Endothelial cell of umbilical vein (primary cell): ENCODE measurements around the gene PLBD2. TPM values are rescaled to one million over a fixed set of nuclear protein-coding genes. Genes with fewer than 3 reads are reported as not detected.

Experiments
- BruUV-seq: library from RNA; stranded (reverse); fragments of 400-500 nt; replicated peaks from 2 replicates; lab custom pipeline; 2021; lab: Mats Ljungman, UMichigan
- CTCF ChIA-PET: fragments of 300-600, 350-600 bp; sonication (Branson Sonifier 250); formaldehyde crosslinking; loops from one replicate; lab custom pipeline; 2021; ENCODE audit warnings: antibody characterized with exemption, inconsistent platforms; lab: Charles Lee
- POLR2A ChIA-PET: fragments of 300-600, 350-600 bp; sonication (Branson Sonifier 250); formaldehyde crosslinking; loops from one replicate; lab custom pipeline; 2021; ENCODE audit warnings: antibody characterized with exemption, inconsistent platforms; lab: Charles Lee
- DNase-seq: peaks from one replicate; pipeline ENCODE4 v3.0.0-alpha.2; 2011; ENCODE audit warnings: low read depth, low spot score
- FAIRE-seq: peaks from 2 replicates; lab custom pipeline; 2011; peaks lifted over from hg19 to GRCh38; lab: Jason Lieb, UNC
- H2AFZ ChIP-seq: 2 replicates; pipeline ENCODE4 v1.6.0; 2012; ENCODE audit warnings: low read depth, low read length, control low read depth, inconsistent platforms
- H3K27ac ChIP-seq: 2 replicates; pipeline ENCODE4 v1.5.1; 2011; ENCODE audit warnings: low read depth, mild to moderate bottlenecking, control low read depth, low read length, moderate library complexity; ENCODE audit not compliant: insufficient read depth
- H3K27me3 ChIP-seq, 2 experiments: 2 replicates each; pipeline versions ENCODE4 v1.6.0 to v1.6.1; 2011; ENCODE audit warnings: low read length in 2 of 2, mixed read lengths in 1 of 2; ENCODE audit not compliant: control insufficient read depth in 2 of 2, insufficient read depth in 2 of 2
- H3K36me3 ChIP-seq, 2 experiments: 2 replicates in 1 of 2; 3 replicates in 1 of 2; pipeline ENCODE4 v1.5.1; 2011; ENCODE audit warnings: low read length in 2 of 2, mild to moderate bottlenecking in 1 of 2, moderate library complexity in 1 of 2; ENCODE audit not compliant: control insufficient read depth in 2 of 2, insufficient read depth in 2 of 2; ENCODE audit errors: extremely low read depth in 1 of 2
- H3K4me1 ChIP-seq: 3 replicates; pipeline ENCODE4 v1.5.1; 2011; ENCODE audit warnings: mild to moderate bottlenecking, low read length; ENCODE audit not compliant: control insufficient read depth, insufficient read depth; ENCODE audit errors: extremely low read depth
- H3K4me2 ChIP-seq: 2 replicates; pipeline ENCODE4 v1.6.1; 2011; ENCODE audit warnings: low read length, control low read depth, mixed read lengths; ENCODE audit not compliant: insufficient read depth
- H3K4me3 ChIP-seq, 3 experiments: fragments of 200-600 bp in 1 of 3; sonication (generic), shearing (Covaris generic) in 1 of 3; replicated peaks in 1 of 3; 2 replicates each; pipeline ENCODE4 v1.5.1; 2011 to 2016; ENCODE audit warnings: control low read depth in 3 of 3, low read length in 3 of 3, mild to moderate bottlenecking in 2 of 3, inconsistent platforms in 1 of 3, low read depth in 1 of 3, moderate library complexity in 1 of 3; ENCODE audit not compliant: insufficient read depth in 1 of 3
- H3K79me2 ChIP-seq: 2 replicates; pipeline ENCODE4 v1.6.0; 2012; ENCODE audit warnings: low read length, inconsistent platforms; ENCODE audit not compliant: control insufficient read depth, insufficient read depth
- H3K9ac ChIP-seq: replicated peaks from 2 replicates; pipeline ENCODE3; 2011; ENCODE audit warnings: low read length, control low read depth; ENCODE audit not compliant: insufficient read depth; ENCODE audit errors: extremely low read depth
- H3K9me1 ChIP-seq: replicated peaks from 3 replicates; pipeline ENCODE4 v1.6.0; 2011; ENCODE audit warnings: mild to moderate bottlenecking, low read length; ENCODE audit not compliant: control insufficient read depth, insufficient read depth; ENCODE audit errors: extremely low read depth
- H3K9me3 ChIP-seq: replicated peaks from 2 replicates; pipeline ENCODE4 v1.5.1; 2012; ENCODE audit warnings: low read length, inconsistent platforms; ENCODE audit not compliant: control insufficient read depth, insufficient read depth
- H4K20me1 ChIP-seq: replicated peaks from 2 replicates; pipeline ENCODE3; 2011; ENCODE audit warnings: mild to moderate bottlenecking, low read length; ENCODE audit not compliant: control insufficient read depth, insufficient read depth; ENCODE audit errors: extremely low read depth
- CTCF ChIP-seq, 2 donors: IDR thresholded peaks; 1 replicate in 1 of 2; 2 replicates in 1 of 2; pipeline ENCODE4 v1.5.1; 2011; ENCODE audit warnings: low read length in 2 of 2, mild to moderate bottlenecking in 2 of 2, moderate library complexity in 2 of 2, control low read depth in 1 of 2, inconsistent platforms in 1 of 2, low read depth in 1 of 2; ENCODE audit not compliant: insufficient read depth in 1 of 2; ENCODE audit errors: extremely low read depth in 1 of 2
- EZH2 ChIP-seq: IDR thresholded peaks from 2 replicates; pipeline ENCODE4 v1.6.1; 2012; ENCODE audit warnings: borderline replicate concordance, low read depth, mild to moderate bottlenecking, moderate library complexity, low read length, inconsistent platforms; ENCODE audit not compliant: severe bottlenecking
- FOS ChIP-seq: IDR thresholded peaks from 2 replicates; pipeline ENCODE4 v1.6.1; 2011; ENCODE audit warnings: mild to moderate bottlenecking, low read length, moderate library complexity, borderline replicate concordance; ENCODE audit not compliant: insufficient read depth
- GATA2 ChIP-seq: IDR thresholded peaks from 2 replicates; pipeline ENCODE4 v1.7.0; 2011; ENCODE audit warnings: low read depth, mild to moderate bottlenecking, moderate library complexity, mixed read lengths, low read length; ENCODE audit not compliant: insufficient read length, insufficient read depth
- JUN ChIP-seq: IDR thresholded peaks from 2 replicates; pipeline ENCODE4 v1.6.1; 2011; ENCODE audit warnings: borderline replicate concordance, low read depth; ENCODE audit not compliant: insufficient read length, insufficient read depth
- MYC ChIP-seq: IDR thresholded peaks from one replicate; pipeline ENCODE4 v1.6.1; 2011; ENCODE audit warnings: mild to moderate bottlenecking, low read depth, low read length
- POLR2A ChIP-seq: IDR thresholded peaks from 2 replicates; pipeline ENCODE4 v1.6.1; 2012; ENCODE audit warnings: low read depth, mild to moderate bottlenecking, control low read depth, low read length
- POLR2AphosphoS5 ChIP-seq: IDR thresholded peaks from 2 replicates; pipeline ENCODE4 v1.6.1; 2012; ENCODE audit warnings: low read depth, mild to moderate bottlenecking, control low read depth, low read length, moderate library complexity; ENCODE audit not compliant: insufficient read depth
- dilution Hi-C: fragments of 300-500 bp; cut with MboI; formaldehyde crosslinking; loops from one replicate; pipeline ENCODE4 v1.15.0; 2019; ENCODE audit warnings: low sequenced_read_pairs; ENCODE audit not compliant: extremely low pct_ligation_motif_present
- intact Hi-C: fragments of 100-400 bp; cut with micrococcal nuclease; formaldehyde crosslinking; loops from one replicate; pipeline ENCODE4 v1.10.0; 2022
- polyA plus RNA-seq, 4 experiments: library from polyadenylated mRNA; depleted of rRNA in 3 of 4; stranded (reverse) in 3 of 4; unstranded in 1 of 4; fragments of >200 nt; gene quantifications; 2 replicates each; pipeline versions ENCODE4 v1.2.1 to v1.2.3, GENCODE V29; 2011 to 2012; ENCODE audit warnings: missing spikeins in 1 of 4
- total RNA-seq: library from RNA; stranded (reverse); gene quantifications from 2 replicates; pipeline ENCODE4 v1.2.3, GENCODE V29; 2021
- TF ChIP-seq, protein P1 (sequence below): IDR thresholded peaks from 2 replicates; pipeline ENCODE4 v1.6.1; 2011; ENCODE audit not compliant: insufficient read depth, insufficient read length

Gene PLBD2
- total and polyA plus RNA-seq, 2 donors (not counting 3 experiments of a cell fraction or from before 2014, with no cell fraction given), result 24.4 to 46.8 TPM

DNA sequence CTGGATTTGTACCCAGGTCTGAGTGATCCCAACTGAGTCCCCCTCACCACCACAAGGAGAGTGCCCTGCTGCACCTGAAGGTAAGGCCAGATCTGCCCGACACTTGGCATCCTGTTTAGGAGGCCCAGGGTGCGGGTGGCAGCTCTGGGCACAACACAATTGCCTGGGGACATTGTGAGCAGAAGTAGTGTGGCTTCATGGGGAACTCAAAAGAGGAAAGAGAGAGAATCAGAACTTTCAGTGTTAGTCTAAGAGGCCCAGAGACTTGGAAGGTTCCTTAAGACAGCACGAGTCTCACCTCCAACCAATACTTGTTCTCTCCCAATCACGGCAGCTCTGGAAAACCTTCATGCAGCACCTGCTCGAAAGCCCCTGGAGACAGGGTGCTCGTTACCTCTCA is 16.9 kb upstream of the PLBD2 start:
- no peak for TF ChIP-seq JUN
- dilution Hi-C loops, result no loop called here
- no peaks in the 10 kb centered on the region for H3K9me3 ChIP-seq
- H3K4me2 ChIP-seq, result no peak overlapping the region
- ChIA-PET CTCF (interaction anchor here (1.2 kb wide), 1 partner anchor 84 kb away, joined by 3 read pairs; no protein-coding TSS in a partner anchor), POLR2A (no interaction called here)
- H3K4me1 ChIP-seq, result no peaks in the 10 kb centered on the region
- no peak overlapping the region for H3K4me3 ChIP-seq
- H4K20me1 ChIP-seq, result no peaks in the 10 kb centered on the region
- no peaks in the 10 kb centered on the region for H3K79me2 ChIP-seq
- no peaks in the 10 kb centered on the region for H3K27me3 ChIP-seq
- FAIRE-seq (no peak), DNase-seq (no peak)
- intact Hi-C loops, result no loop called here
- BruUV-seq, result no TSS peak
- no peak overlapping the region for H3K27ac ChIP-seq
- no peak overlapping the region for H3K9ac ChIP-seq
- no peak overlapping the region for H2AFZ ChIP-seq
- H3K36me3 ChIP-seq, result no peaks in the 10 kb centered on the region
- no peaks in the 10 kb centered on the region for H3K9me1 ChIP-seq

- dilution Hi-C loops, result no loop called here
- H3K9me1 ChIP-seq, result no peaks in the 10 kb centered on the region
- no peak overlapping the region for H3K4me3 ChIP-seq
- DNase-seq (no peak), FAIRE-seq (no peak)
- TF ChIP-seq FOS (no peak), MYC (no peak), JUN (no peak), EZH2 (no peak), GATA2 (no peak), POLR2A (no peak), POLR2AphosphoS5 (no peak), CTCF (IDR thresholded peaks at IDR 0.05; ENCODE audit: extremely low read depth in 1 of 2, insufficient read depth in 1 of 2, low read depth in 1 of 2, low read length in 2 of 2) (no peak)
- TF ChIP-seq, protein P1, sequence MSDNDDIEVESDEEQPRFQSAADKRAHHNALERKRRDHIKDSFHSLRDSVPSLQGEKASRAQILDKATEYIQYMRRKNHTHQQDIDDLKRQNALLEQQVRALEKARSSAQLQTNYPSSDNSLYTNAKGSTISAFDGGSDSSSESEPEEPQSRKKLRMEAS, result no peak
- no peaks in the 10 kb centered on the region for H3K27me3 ChIP-seq
- no peaks in the 10 kb centered on the region for H3K4me1 ChIP-seq
- H2AFZ ChIP-seq, result no peak overlapping the region
- H3K9ac ChIP-seq, result no peak overlapping the region
- no peaks in the 10 kb centered on the region for H4K20me1 ChIP-seq
- no peak overlapping the region for H3K4me2 ChIP-seq
- intact Hi-C loops, result no loop called here
- ChIA-PET POLR2A (no interaction called here), CTCF (no interaction called here)
- H3K36me3 ChIP-seq, result no peaks in the 10 kb centered on the region
- H3K9me3 ChIP-seq, result no peaks in the 10 kb centered on the region
- H3K79me2 ChIP-seq, result no peaks in the 10 kb centered on the region
- BruUV-seq, result no TSS peak
- no peak overlapping the region for H3K27ac ChIP-seq
These were observed 13.1 kb upstream of the PLBD2 start for GRCh38 chr12:113345318-113345717.
